GM12864 (cell line): ENCODE results near the gene CHRNE.
"Not testable (repeated sequence)": the region's sequence is repeated elsewhere in the genome, so short reads cannot be mapped to it uniquely, and the experiment has no call there.

Experiments
- DNase-seq: peaks from one replicate; pipeline ENCODE4 v3.0.0-alpha.2; 2011; ENCODE audit warnings: low read depth
- H3K4me3 ChIP-seq: 2 replicates; pipeline ENCODE4 v1.5.1; 2011; ENCODE audit warnings: mild to moderate bottlenecking, low read depth, low read length, control low read depth
- TF ChIP-seq, protein P1 (sequence below): IDR thresholded peaks from 2 replicates; pipeline ENCODE4 v1.5.1; 2011; ENCODE audit warnings: low read depth, mild to moderate bottlenecking, moderate library complexity, low read length, control low read depth, inconsistent platforms; ENCODE audit errors: missing control alignments

The CHRNE gene

DNA sequence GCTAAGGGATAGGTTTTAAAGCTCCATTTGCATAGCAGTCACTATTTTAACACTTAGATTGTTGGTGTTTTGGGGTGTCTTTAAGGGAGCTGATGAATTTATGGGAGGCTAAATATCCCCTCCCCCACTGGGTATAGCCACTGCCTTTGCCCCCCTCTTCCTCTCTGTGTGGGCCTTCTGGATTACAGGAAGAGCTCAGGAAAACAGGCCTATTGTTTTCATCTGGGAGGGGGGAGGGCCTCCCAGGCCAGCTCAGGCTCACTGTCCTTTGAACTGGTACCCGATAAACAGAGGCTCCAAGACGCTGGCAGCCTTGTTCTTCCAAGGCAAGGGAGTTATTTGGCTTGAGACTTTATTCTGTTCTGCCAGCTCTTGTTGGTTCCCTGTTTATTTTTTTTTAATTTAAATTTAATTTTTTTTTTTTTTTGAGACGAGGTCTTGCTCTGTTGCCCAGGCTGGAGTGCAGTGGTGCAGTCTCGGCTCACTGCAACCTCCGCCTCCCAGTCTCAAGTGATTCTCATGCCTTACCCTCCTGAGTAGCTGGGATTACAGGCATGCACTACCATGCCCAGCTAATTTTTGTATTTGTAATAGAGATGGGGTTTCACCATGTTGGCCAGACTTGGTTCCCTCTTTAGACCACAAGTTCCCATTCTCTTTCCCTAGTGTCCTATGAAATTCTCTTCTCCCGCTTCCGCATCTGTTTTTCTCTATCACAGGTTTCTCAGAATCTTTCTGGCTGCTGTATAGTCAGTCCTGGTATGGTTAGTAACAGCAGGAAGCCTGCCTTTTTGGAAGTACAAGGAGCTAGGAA is 44.6 kb downstream of the CHRNE start:
- TF ChIP-seq, protein P1, sequence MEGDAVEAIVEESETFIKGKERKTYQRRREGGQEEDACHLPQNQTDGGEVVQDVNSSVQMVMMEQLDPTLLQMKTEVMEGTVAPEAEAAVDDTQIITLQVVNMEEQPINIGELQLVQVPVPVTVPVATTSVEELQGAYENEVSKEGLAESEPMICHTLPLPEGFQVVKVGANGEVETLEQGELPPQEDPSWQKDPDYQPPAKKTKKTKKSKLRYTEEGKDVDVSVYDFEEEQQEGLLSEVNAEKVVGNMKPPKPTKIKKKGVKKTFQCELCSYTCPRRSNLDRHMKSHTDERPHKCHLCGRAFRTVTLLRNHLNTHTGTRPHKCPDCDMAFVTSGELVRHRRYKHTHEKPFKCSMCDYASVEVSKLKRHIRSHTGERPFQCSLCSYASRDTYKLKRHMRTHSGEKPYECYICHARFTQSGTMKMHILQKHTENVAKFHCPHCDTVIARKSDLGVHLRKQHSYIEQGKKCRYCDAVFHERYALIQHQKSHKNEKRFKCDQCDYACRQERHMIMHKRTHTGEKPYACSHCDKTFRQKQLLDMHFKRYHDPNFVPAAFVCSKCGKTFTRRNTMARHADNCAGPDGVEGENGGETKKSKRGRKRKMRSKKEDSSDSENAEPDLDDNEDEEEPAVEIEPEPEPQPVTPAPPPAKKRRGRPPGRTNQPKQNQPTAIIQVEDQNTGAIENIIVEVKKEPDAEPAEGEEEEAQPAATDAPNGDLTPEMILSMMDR = no peak
- no peak for DNase-seq
- H3K4me3 ChIP-seq = no peak overlapping the region

DNA sequence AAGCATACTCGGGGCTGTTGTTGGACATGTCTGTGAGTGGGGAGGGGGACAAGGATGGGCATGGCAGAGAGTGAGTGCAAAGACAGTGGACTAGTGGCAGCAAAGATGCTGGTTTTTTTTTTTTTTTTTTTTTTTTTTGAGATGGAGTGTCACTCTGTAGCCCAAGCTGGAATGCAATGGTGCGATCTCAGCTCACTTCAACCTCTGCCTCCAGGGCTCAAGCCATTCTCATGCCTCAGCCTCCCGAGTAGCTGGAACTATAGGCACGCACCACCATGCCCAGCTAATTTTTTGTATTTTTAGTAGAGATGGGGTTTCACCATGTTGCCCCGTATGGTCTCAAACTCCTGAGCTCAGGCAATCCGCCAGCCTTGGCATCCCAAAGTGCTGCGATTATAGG is 45.6 kb downstream of the CHRNE start:
- not testable (repeated sequence) for DNase-seq, H3K4me3 ChIP-seq

DNA sequence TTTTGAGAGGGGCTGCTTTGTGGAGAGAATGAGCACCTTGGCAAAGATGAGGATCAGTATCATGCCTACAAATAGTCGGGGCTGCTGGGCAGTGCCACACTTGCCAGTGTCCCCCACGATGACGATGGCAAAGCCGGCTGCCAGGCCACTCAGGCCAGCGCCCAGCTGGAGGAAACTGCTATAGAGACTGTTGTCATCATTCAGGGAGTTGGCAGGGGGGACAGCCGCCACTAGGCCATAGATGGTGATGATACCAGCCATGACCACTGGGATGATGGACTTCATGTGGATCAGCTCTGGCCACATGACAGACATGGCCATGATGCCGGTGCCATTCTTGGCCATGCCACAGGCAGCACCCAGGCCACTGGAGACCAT is 46.0 kb downstream of the CHRNE start:
- no peak for DNase-seq
- no peak overlapping the region for H3K4me3 ChIP-seq
- TF ChIP-seq, protein P1 = no peak

DNA sequence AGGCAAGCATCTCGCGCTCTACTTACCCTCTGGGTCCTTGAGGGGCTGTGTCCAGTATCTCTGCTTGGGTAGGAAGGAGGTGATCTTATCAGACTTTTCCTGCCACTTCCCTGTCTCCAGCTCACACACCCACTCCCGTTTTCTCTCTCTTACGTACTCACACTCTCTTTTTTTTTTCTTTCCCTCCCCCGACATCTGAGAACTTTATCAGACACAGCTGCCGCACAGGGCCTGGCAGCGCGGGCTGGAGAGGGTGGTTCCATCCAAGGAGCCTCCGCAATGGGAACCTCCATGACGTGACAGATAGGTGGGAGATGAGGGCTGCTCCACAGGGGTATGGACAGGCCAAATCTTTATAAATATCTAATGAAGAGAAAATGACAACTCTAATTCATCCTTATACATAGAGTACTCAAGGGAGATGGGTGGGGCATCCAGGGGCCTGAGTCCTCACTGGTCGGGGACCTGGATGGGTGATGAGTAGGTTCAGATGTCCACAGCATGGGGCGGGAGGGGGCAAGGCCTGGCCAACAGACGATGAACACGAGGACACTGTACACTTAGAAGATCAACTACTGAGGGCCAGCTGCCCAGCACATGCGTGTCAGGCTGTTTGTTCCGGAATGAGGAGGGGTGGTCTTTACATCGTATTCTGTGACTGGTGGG is 46.5 kb downstream of the CHRNE start:
- TF ChIP-seq, protein P1 = no peak
- H3K4me3 ChIP-seq = no peak overlapping the region
- no peak for DNase-seq

DNA sequence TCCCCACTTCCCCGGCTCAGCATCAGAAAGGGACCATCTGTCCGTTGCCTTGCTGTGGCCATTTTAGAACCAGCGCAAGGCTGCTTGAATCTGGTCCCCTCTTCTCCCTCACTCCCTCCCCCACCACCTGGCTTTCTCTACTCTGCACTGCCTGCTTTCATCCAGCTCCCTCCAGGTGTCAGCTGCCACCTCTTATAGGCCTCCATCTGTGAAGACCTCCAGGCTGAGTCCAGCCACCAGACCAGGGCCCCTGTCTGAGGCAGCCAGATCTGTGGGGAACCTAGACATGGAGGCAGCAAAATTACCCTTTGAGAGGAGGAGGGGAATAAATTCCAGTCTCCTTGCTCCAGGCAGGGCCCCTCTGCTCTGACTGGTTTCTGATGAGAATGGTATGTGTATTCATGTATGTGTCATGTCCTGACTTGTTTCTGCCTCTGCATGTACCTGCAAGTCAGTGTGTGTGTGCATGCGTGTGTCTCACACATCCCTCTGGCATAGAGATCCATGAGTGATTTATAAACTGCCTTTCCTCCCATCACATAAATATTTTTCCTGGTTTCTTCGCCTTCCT is 48.7 kb downstream of the CHRNE start:
- TF ChIP-seq, protein P1 = no peak
- H3K4me3 ChIP-seq = no peak overlapping the region
- DNase-seq = no peak

DNA sequence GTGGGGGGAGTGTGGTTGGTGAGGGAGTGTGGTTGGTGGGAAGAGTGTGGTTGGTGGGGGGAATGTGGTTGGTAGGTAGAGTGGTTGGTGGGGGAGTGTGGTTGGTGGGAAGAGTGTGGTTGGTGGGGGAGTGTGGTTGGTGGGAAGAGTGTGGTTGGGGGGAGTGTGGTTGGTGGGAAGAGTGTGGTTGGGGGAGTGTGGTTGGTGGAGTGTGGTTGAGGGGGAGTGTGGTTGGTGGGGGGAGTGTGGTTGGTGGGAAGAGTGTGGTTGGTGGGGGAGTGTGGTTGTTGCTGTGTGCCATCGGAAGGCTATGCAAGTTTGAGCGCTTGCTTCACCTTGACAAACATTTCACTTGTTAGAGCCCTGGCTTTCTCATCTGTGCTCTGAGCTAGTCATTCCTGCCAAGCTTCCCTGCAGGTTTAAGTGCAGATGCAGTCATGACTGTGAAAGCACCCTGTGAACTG is 49.7 kb downstream of the CHRNE start:
- no peak overlapping the region for H3K4me3 ChIP-seq
- TF ChIP-seq, protein P1 = no peak
- DNase-seq = no peak

DNA sequence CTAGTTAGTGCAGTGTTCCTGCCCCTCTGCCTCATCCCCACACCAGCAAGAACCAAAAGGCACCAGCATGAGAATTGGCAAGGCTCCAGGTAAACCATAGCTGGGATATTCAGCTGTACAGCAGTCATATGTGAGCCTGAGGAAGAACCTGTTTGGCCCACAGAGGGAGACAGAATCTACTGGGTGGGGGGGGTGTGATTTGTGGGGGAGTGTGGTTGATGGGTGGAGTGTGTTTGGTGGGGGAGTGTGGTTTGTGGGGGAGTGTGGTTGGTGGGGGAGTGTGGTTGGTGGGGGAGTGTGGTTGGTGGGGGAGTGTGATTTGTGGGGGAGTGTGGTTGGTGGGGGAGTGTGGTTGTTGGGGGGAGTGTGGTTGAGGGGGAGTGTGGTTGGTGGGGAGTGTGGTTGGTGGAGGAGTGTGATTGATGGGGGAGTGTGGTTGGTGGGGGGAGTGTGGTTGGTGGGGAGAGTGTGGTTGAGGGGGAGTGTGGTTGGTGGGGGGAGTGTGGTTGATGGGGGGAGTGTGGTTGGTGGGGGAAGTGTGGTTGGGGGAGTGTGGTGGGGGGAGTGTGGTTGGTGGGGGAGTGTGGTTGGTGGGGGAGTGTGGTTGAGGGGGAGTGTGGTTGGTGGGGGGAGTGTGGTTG is 50.2 kb downstream of the CHRNE start:
- TF ChIP-seq, protein P1 = no peak
- no peak for DNase-seq
- no peak overlapping the region for H3K4me3 ChIP-seq
